K562 (cell line): ENCODE data around the gene EXOC2. TPM values are rescaled to one million over a fixed set of nuclear protein-coding genes. Genes with fewer than 3 reads are reported as not detected.

Experiments
- ARNT ChIP-seq, 2 experiments: fragments of 450-650 bp; IDR thresholded peaks; 2 replicates each; pipeline ENCODE4 v1.6.1; 2016; ENCODE audit warnings: mild to moderate bottlenecking in 1 of 2
- BMI1 ChIP-seq: fragments of 150-350 bp; IDR thresholded peaks from 2 replicates; pipeline ENCODE4 v1.6.1; 2014; ENCODE audit warnings: low read length
- JUN ChIP-seq, 2 experiments: sonication (generic) in 1 of 2; formaldehyde crosslinking in 1 of 2; IDR thresholded peaks; 2 replicates each; pipeline versions ENCODE4 v1.6.1 to v1.8.0; 2012 to 2022; ENCODE audit warnings: borderline replicate concordance in 2 of 2, mild to moderate bottlenecking in 2 of 2, improper control_type of control experiment in 1 of 2, low read depth in 1 of 2, low read length in 1 of 2, missing genetic modification reagents in 1 of 2
- KAT2B ChIP-seq: IDR thresholded peaks from one replicate; pipeline ENCODE4 v1.6.1; 2012; ENCODE audit warnings: low read depth, mild to moderate bottlenecking, control low read depth, inconsistent platforms, low read length, moderate library complexity
- KHSRP ChIP-seq: fragments of 450-650 bp; IDR thresholded peaks from 2 replicates; pipeline ENCODE4 v1.6.1; 2017
- MTA3 ChIP-seq: fragments of 450-650 bp; formaldehyde crosslinking; IDR thresholded peaks from 2 replicates; pipeline ENCODE4 v1.6.1; 2017; ENCODE audit warnings: mild to moderate bottlenecking, borderline replicate concordance
- NFIC ChIP-seq: fragments of 450-650 bp; IDR thresholded peaks from 2 replicates; pipeline ENCODE4 v1.6.1; 2017; ENCODE audit warnings: mild to moderate bottlenecking, inconsistent platforms
- POLR3A ChIP-seq: IDR thresholded peaks from 2 replicates; pipeline ENCODE4 v1.6.1; 2011; ENCODE audit warnings: borderline replicate concordance, mild to moderate bottlenecking, moderate library complexity; ENCODE audit not compliant: insufficient read length, insufficient read depth; ENCODE audit errors: extremely low read depth
- PRMT5 ChIP-seq: sonication (generic); formaldehyde crosslinking; IDR thresholded peaks from 2 replicates; pipeline ENCODE4 v1.5.0; 2020; ENCODE audit warnings: missing genetic modification reagents
- PURB ChIP-seq: sonication (generic); formaldehyde crosslinking; IDR thresholded peaks from 2 replicates; pipeline ENCODE4 v1.9.0; 2021; ENCODE audit warnings: low read depth, mild to moderate bottlenecking, missing genetic modification reagents
- RFX5 ChIP-seq: IDR thresholded peaks from 2 replicates; pipeline ENCODE4 v1.6.1; 2011; ENCODE audit warnings: low read depth, mild to moderate bottlenecking, improper control_type of control experiment, low read length
- SMAD1 ChIP-seq: fragments of 150-350 bp; IDR thresholded peaks from 2 replicates; pipeline ENCODE4 v1.6.1; 2014; ENCODE audit warnings: low read length, low read depth; ENCODE audit not compliant: partially characterized antibody
- SP1 ChIP-seq: sonication (generic); formaldehyde crosslinking; IDR thresholded peaks from 2 replicates; pipeline ENCODE4 v1.8.1; 2022; ENCODE audit warnings: mild to moderate bottlenecking, missing genetic modification reagents
- SRSF3 ChIP-seq: fragments of 200-400 bp; formaldehyde crosslinking; IDR thresholded peaks from 2 replicates; pipeline ENCODE4 v1.6.1; 2016; ENCODE audit warnings: mild to moderate bottlenecking, low read length, moderate library complexity; ENCODE audit not compliant: insufficient read depth
- TOE1 ChIP-seq, 2 experiments: fragments of 450-650 bp in 1 of 2; sonication (generic) in 1 of 2; formaldehyde crosslinking in 1 of 2; IDR thresholded peaks; 2 replicates each; pipeline versions ENCODE4 v1.7.1 to v1.8.0; 2016 to 2022; ENCODE audit warnings: borderline replicate concordance in 2 of 2, mild to moderate bottlenecking in 2 of 2, antibody characterized with exemption in 1 of 2, inconsistent platforms in 1 of 2, low read depth in 1 of 2, missing genetic modification reagents in 1 of 2, moderate library complexity in 1 of 2
- ZBTB40 ChIP-seq, 2 experiments: fragments of 450-650 bp in 1 of 2; sonication (generic) in 1 of 2; formaldehyde crosslinking in 1 of 2; IDR thresholded peaks; 2 replicates each; pipeline versions ENCODE4 v1.7.1 to v1.9.0; 2016 to 2022; ENCODE audit warnings: inconsistent platforms in 1 of 2, mild to moderate bottlenecking in 1 of 2, missing genetic modification reagents in 1 of 2
- ZEB2 ChIP-seq: fragments of 450-650 bp; IDR thresholded peaks from 2 replicates; pipeline ENCODE4 v1.6.1; 2016
- ZNF174 ChIP-seq: fragments of 250-450 bp; sonication (Bioruptor Pico); IDR thresholded peaks from 2 replicates; pipeline ENCODE4 v1.4.0; 2020; ENCODE audit warnings: mild to moderate bottlenecking
- ZNF184 ChIP-seq: sonication (generic); formaldehyde crosslinking; IDR thresholded peaks from 2 replicates; pipeline ENCODE4 v1.5.0; 2020; ENCODE audit warnings: missing genetic modification reagents
- ZNF583 ChIP-seq: fragments of 250-450 bp; sonication (Bioruptor Pico); IDR thresholded peaks from 2 replicates; pipeline ENCODE4 v1.4.0; 2020
- polyA plus RNA-seq, 8 experiments: library from polyadenylated mRNA; depleted of rRNA in 4 of 8; stranded (reverse) in 5 of 8; unstranded in 3 of 8; fragments of >200 nt; fragmentation: Nextera tagmentation in 2 of 8; fragmentation: Illumina TruSeq in 1 of 8; extraction: Ambion mirVana in 2 of 8; extraction: Trizol in 1 of 8; gene quantifications; 2 replicates each; pipeline versions ENCODE4 v1.2.1 to v1.2.3, GENCODE V29; 2011 to 2014; ENCODE audit warnings: inconsistent platforms in 1 of 8, missing spikeins in 1 of 8
- total RNA-seq, 7 experiments: library from RNA; depleted of rRNA in 6 of 7; stranded (reverse); fragments of >200 nt in 6 of 7; fragmentation: Illumina TruSeq in 2 of 7; extraction: Trizol in 2 of 7; gene quantifications; 2 replicates each; pipeline versions ENCODE4 v1.2.1 to v1.2.3, GENCODE V29; 2011 to 2021; ENCODE audit warnings: low replicate concordance in 1 of 7

The EXOC2 gene
- total and polyA plus RNA-seq, 9 of the 15 experiments (the other 6 are each of a cell fraction or from before 2014, with no cell fraction given) = 12.2 to 30.2 (median 24.2) TPM

GRCh38 chr6:659716-660581 is 33.0 kb downstream of the EXOC2 start (continued):
- TF ChIP-seq ZBTB40 (IDR thresholded peaks at IDR 0.05) = no peak
- no peak for TF ChIP-seq ZBTB40 (CRISPR knock-in tag; IDR thresholded peaks at IDR 0.05)
- TF ChIP-seq SRSF3 = no peak
- TF ChIP-seq SP1 = no peak
- TF ChIP-seq KAT2B = no peak
- no peak for TF ChIP-seq SMAD1
- TF ChIP-seq ZNF174 (CRISPR knock-in tag) = no peak
- TF ChIP-seq JUN (IDR thresholded peaks at IDR 0.05; ENCODE audit: borderline replicate concordance, low read depth, low read length) = no peak
- no peak for TF ChIP-seq JUN (CRISPR knock-in tag; IDR thresholded peaks at IDR 0.05; ENCODE audit: borderline replicate concordance)
- TF ChIP-seq ZEB2 = no peak
- TF ChIP-seq ARNT (IDR thresholded peaks at IDR 0.05) = no peak
- TF ChIP-seq NFIC = peak; percentile 98
- no peak for TF ChIP-seq POLR3A
- no peak for TF ChIP-seq RFX5
- TF ChIP-seq BMI1 = no peak
- no peak for TF ChIP-seq PURB (CRISPR knock-in tag)
- no peak for TF ChIP-seq MTA3
- TF ChIP-seq PRMT5 (CRISPR knock-in tag) = no peak
- no peak for TF ChIP-seq ZNF583 (CRISPR knock-in tag)
- TF ChIP-seq KHSRP = no peak
- TF ChIP-seq TOE1 (IDR thresholded peaks at IDR 0.05; ENCODE audit: borderline replicate concordance) = no peak
- TF ChIP-seq TOE1 (CRISPR knock-in tag; IDR thresholded peaks at IDR 0.05; ENCODE audit: borderline replicate concordance, low read depth) = no peak
- no peak for TF ChIP-seq ZNF184 (CRISPR knock-in tag)
